Sigmoid colon (tissue), 7 donors: ENCODE data around the gene TNNC1. TPM values are rescaled to one million over a fixed set of nuclear protein-coding genes. Genes with fewer than 3 reads are reported as not detected.
A peak's percentile ranks its signal among the peaks of the same experiment; 100 is the strongest.

ENCODE experiments used
- DNase-seq: peaks from one replicate; pipeline ENCODE4 v3.0.0-alpha.2; 2019
- H3K27ac ChIP-seq, 4 donors: fragments of 200-600 bp; sonication (generic); one replicate each; pipeline ENCODE4 v1.5.1; 2016 to 2019; ENCODE audit warnings: mild to moderate bottlenecking in 1 of 4
- H3K27me3 ChIP-seq, 3 donors: fragments of 200-600 bp; sonication (generic); one replicate each; pipeline ENCODE4 v1.5.1; 2019; ENCODE audit warnings: mild to moderate bottlenecking in 1 of 3
- H3K36me3 ChIP-seq, 4 donors: fragments of 200-600 bp; sonication (generic); one replicate each; pipeline ENCODE4 v1.5.1; 2016 to 2019
- H3K4me1 ChIP-seq, 4 donors: fragments of 200-600 bp; sonication (generic); one replicate each; pipeline ENCODE4 v1.5.1; 2017 to 2019
- H3K4me3 ChIP-seq, 4 donors: fragments of 200-600 bp; sonication (generic); one replicate each; pipeline ENCODE4 v1.5.1; 2017 to 2019; ENCODE audit warnings: mild to moderate bottlenecking in 2 of 4, moderate library complexity in 1 of 4
- H3K9me3 ChIP-seq, 4 donors: fragments of 200-600 bp in 3 of 4; sonication (generic) in 3 of 4; one replicate each; pipeline versions ENCODE4 v1.5.1 to v1.6.1; 2013 to 2019
- EP300 ChIP-seq, 4 donors: sonication (generic); formaldehyde crosslinking; IDR thresholded peaks; one replicate each; pipeline ENCODE4 v1.6.1; 2017; ENCODE audit warnings: antibody characterized with exemption in 4 of 4
- POLR2A ChIP-seq, 2 donors: fragments of 450-650 bp; IDR thresholded peaks; one replicate each; pipeline ENCODE4 v1.6.1; 2016; ENCODE audit warnings: antibody characterized with exemption in 2 of 2, mild to moderate bottlenecking in 2 of 2, moderate library complexity in 2 of 2
- POLR2AphosphoS5 ChIP-seq, 4 donors: sonication (generic); formaldehyde crosslinking; IDR thresholded peaks; one replicate each; pipeline ENCODE4 v1.6.1; 2017; ENCODE audit warnings: antibody characterized with exemption in 4 of 4
- WGBS, 2 donors: extraction: QIAGEN DNeasy Blood & Tissue Kit; methylation state at CpG; one replicate each; pipeline ENCODE4 v1.1.7; 2013; 5-methylcytosine and 5-hydroxymethylcytosine counted together
- intact Hi-C: fragments of 100-400 bp; cut with DNase I; formaldehyde crosslinking; loops from one replicate; pipeline ENCODE4 v1.15.1; 2023
- polyA plus RNA-seq, 3 donors: library from polyadenylated mRNA; stranded (reverse); fragments of 200-250 nt; gene quantifications; one replicate each; pipeline ENCODE4 v1.2.3, GENCODE V29; 2013
- total RNA-seq, 4 donors: library from RNA; depleted of rRNA; stranded (reverse); fragments of >200 nt; gene quantifications; one replicate each; pipeline ENCODE4 v1.1.0, GENCODE V29; 2016
- TF ChIP-seq, protein P1 (sequence below), 4 experiments: fragments of 450-650 bp in 3 of 4; fragments of 200-600 bp in 1 of 4; IDR thresholded peaks; one replicate each; pipeline ENCODE4 v1.5.1; 2016 to 2019; ENCODE audit warnings: antibody characterized with exemption in 4 of 4, mild to moderate bottlenecking in 3 of 4, moderate library complexity in 2 of 4
- donor health status: healthy with polysubstance abuse.
- donor health status: Bipolar disorder and iron deficiency.
- donor health status: healthy.

TNNC1 gene
- total and polyA plus RNA-seq, 7 donors, result 0.99 to 34.2 (median 2.9) TPM; not detected in 2

DNA sequence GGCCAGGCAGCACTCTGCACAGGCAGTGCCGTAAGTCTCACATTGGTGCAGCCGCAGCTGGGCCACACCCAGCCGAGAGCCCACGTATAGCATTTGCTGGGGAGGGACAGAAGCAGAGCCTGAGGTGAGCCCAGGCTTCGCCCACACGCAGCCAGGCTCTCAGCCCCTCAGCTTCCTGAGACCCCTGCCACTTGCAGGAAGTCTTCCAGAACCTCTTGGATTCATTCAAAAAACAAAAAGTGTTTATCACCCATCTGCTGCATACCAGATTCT, 15.8 kb downstream of the TNNC1 start:
- no peaks in the 10 kb centered on the region for H3K27me3 ChIP-seq
- no peak for DNase-seq
- no peaks in the 10 kb centered on the region for H3K4me1 ChIP-seq
- intact Hi-C loops, result no loop called here
- no peak overlapping the region for H3K27ac ChIP-seq
- WGBS, 2 donors, result 32 to 80% methylated on average over 6 of the region's 6 CpGs
- no peaks in the 10 kb centered on the region for H3K9me3 ChIP-seq
- TF ChIP-seq POLR2AphosphoS5 (IDR thresholded peaks at IDR 0.05), result no peak
- no peak overlapping the region for H3K4me3 ChIP-seq
- H3K36me3 ChIP-seq, result no peaks in the 10 kb centered on the region

DNA sequence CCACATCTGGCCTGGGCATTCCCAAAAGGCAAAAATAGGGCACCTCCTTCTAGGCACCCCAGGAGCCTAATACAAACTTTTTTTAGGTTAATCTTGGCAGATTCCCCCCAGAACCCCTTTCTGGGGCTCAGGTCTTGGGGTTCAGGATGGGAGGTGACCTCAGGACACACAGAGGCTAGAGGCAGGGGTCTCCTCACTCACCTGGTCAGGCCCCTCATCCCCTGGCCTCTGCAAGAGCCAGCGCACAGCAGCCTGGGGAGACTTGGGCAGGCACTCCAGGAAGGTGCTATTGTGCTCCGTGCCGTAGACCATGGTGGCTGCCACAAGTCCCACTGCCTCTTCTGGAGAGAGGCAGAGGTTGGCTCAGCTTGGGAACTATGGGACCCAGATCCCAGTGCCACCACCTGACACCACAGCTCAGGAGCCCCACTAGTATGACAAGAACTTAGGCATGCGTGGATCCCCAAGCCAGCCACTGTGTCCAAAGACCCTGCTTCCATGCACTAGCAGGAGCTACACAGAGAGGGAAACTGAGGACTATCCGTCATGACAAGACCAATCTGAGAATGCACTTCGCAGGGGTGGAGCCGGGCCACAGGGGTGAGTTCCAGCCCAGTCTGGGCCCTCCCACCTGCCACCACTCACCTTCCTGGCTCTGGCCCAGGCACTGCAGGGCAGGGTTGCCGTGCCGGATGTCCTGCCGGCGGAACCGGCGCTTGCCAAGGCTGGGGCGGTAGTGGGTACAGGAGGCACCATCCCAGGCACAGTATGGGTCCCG, 16.3 kb downstream of the TNNC1 start:
- Histone ChIP-seq H3K27me3 (no peaks in the 10 kb centered on the region), H3K4me3 (no peak overlapping the region), H3K36me3 (no peaks in the 10 kb centered on the region), H3K27ac (no peak overlapping the region), H3K4me1 (no peaks in the 10 kb centered on the region), H3K9me3 (no peaks in the 10 kb centered on the region)
- intact Hi-C loops, result no loop called here
- WGBS, 2 donors, result 42 to 85% methylated on average over 15 of the region's 15 CpGs
- TF ChIP-seq EP300 (IDR thresholded peaks at IDR 0.05) (no peak), POLR2AphosphoS5 (IDR thresholded peaks at IDR 0.05) (no peak), POLR2A (IDR thresholded peaks at IDR 0.05) (no peak)
- TF ChIP-seq, protein P1, sequence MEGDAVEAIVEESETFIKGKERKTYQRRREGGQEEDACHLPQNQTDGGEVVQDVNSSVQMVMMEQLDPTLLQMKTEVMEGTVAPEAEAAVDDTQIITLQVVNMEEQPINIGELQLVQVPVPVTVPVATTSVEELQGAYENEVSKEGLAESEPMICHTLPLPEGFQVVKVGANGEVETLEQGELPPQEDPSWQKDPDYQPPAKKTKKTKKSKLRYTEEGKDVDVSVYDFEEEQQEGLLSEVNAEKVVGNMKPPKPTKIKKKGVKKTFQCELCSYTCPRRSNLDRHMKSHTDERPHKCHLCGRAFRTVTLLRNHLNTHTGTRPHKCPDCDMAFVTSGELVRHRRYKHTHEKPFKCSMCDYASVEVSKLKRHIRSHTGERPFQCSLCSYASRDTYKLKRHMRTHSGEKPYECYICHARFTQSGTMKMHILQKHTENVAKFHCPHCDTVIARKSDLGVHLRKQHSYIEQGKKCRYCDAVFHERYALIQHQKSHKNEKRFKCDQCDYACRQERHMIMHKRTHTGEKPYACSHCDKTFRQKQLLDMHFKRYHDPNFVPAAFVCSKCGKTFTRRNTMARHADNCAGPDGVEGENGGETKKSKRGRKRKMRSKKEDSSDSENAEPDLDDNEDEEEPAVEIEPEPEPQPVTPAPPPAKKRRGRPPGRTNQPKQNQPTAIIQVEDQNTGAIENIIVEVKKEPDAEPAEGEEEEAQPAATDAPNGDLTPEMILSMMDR (IDR thresholded peaks at IDR 0.05), result no peak
- DNase-seq, result no peak

DNA sequence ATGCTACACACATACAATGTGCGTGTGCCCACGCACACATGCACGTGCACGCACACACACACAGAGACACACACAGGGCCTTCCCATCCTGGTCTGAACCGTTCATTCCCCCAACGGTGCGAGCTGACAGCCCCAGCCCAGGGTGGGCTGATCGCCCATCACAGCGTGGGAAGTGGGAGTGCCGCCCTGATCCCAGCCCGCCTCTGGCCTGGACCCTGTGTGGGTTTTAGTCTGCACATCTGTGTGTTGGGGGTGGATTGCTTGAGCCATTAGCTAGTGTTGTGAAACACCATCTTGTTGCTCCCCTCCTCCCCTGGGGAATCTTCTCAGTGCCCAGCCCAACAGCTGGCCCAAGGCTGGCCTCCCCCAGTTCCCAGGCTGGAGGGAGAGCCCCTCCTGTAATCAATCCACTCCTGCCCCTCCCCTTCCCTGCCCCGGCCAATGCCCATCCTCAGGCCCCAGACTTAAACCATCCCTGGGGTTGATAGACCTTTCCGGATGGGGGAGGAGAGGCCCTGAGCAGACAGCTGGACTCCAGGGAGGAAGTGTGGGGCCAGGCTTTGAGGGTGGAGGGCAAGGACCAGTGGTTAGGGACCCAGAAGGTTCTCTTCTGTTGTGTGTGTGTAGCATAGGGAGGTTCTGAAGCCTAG, 17.2 kb downstream of the TNNC1 start:
- Histone ChIP-seq H3K36me3 (no peaks in the 10 kb centered on the region), H3K27me3 (no peaks in the 10 kb centered on the region), H3K4me3 (no peak overlapping the region), H3K4me1 (no peaks in the 10 kb centered on the region), H3K9me3 (no peaks in the 10 kb centered on the region), H3K27ac (no peak overlapping the region)
- intact Hi-C loops, result no loop called here
- WGBS, 2 donors, result 84 to 89% methylated on average over 13 of the region's 13 CpGs
- TF ChIP-seq EP300 (IDR thresholded peaks at IDR 0.05) (no peak), POLR2AphosphoS5 (IDR thresholded peaks at IDR 0.05) (no peak), POLR2A (IDR thresholded peaks at IDR 0.05) (no peak)
- TF ChIP-seq, protein P1 (IDR thresholded peaks at IDR 0.05), result no peak
- peak; percentile 45 for DNase-seq

DNA sequence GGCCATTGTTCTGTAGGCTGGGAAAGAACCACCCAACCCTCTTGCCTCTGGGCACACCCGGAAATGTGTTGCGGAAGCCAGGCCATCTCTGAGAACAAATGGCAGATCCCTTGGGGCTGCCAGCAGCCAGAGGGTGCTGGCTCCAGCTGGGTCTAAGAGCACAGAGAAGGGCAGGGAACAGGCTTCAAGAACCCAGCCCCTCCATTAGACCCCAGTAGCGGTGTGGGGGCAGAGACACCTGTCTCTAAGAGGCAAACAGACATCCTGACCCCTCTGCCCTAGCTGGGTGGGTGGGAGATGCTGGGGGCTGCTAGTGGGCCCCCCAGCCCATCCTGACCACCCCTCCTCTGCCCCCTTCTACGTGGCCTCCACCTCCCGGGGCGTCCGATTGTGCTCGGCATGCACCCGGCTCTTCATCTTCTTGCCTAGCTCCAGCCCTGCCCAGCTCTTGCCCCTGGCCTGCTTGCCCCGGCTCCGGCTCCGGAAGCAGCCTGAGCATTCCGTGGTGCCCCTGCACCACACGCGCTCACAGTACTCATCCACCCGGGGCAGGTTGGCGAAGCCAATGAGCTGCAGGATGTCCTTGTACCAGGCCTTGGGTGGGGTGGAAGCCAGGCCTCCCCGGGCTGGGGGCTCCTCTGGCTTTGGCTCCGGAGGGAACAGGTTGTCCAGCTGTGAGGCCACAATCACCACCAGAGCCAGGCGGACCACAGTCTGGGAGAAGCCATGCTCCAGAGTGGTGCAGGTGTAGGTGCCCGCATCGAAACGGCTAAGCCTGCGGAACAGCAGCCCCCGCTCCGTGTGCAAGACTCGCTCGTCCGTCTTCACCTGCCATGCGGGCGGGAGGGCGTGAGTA, 18.4 kb downstream of the TNNC1 start:
- H3K4me1 ChIP-seq, result no peaks in the 10 kb centered on the region

More for the DNA sequence above, 18.4 kb downstream of the TNNC1 start:
- H3K4me3 ChIP-seq, result no peak overlapping the region
- H3K9me3 ChIP-seq, result no peaks in the 10 kb centered on the region
- 94 to 95% methylated on average over 32 of the region's 32 CpGs for WGBS, 2 donors
- no peaks in the 10 kb centered on the region for H3K36me3 ChIP-seq
- TF ChIP-seq POLR2AphosphoS5 (IDR thresholded peaks at IDR 0.05) (no peak), POLR2A (IDR thresholded peaks at IDR 0.05) (no peak), EP300 (IDR thresholded peaks at IDR 0.05) (no peak)
- TF ChIP-seq, protein P1 (IDR thresholded peaks at IDR 0.05), result no peak
- peak overlapping the region in 1 of 4 donors; percentile 20 for H3K27ac ChIP-seq
- no peaks in the 10 kb centered on the region for H3K27me3 ChIP-seq
- intact Hi-C loops, result no loop called here
- peak; percentile 52 for DNase-seq
